ENCODE data around the gene OLFML1.

GRCh38 chr11:7528514-7529049 is 43.3 kb downstream of the OLFML1 start:
- TF ChIP-seq, protein P1, sequence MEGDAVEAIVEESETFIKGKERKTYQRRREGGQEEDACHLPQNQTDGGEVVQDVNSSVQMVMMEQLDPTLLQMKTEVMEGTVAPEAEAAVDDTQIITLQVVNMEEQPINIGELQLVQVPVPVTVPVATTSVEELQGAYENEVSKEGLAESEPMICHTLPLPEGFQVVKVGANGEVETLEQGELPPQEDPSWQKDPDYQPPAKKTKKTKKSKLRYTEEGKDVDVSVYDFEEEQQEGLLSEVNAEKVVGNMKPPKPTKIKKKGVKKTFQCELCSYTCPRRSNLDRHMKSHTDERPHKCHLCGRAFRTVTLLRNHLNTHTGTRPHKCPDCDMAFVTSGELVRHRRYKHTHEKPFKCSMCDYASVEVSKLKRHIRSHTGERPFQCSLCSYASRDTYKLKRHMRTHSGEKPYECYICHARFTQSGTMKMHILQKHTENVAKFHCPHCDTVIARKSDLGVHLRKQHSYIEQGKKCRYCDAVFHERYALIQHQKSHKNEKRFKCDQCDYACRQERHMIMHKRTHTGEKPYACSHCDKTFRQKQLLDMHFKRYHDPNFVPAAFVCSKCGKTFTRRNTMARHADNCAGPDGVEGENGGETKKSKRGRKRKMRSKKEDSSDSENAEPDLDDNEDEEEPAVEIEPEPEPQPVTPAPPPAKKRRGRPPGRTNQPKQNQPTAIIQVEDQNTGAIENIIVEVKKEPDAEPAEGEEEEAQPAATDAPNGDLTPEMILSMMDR (IDR thresholded peaks at IDR 0.05) = no peak
- no peak for TF ChIP-seq POLR2A (IDR thresholded peaks at IDR 0.05)
- no peak for TF ChIP-seq POLR2AphosphoS5 (IDR thresholded peaks at IDR 0.05)

Measured in breast epithelium (tissue), 3 donors.